Stimulated activated CD8-positive, alpha-beta memory T cell treated with anti-CD3 and anti-CD28 coated beads, Interleukin-4, amount 100 ng/mL, for 24 hours (primary cell): ENCODE data around the gene LYRM9.
A peak's percentile ranks its signal among the peaks of the same experiment; 100 is the strongest.
"Not testable (repeated sequence)": the region's sequence is repeated elsewhere in the genome, so short reads cannot be mapped to it uniquely, and the experiment has no call there.

Source experiments
- DNase-seq: peaks from one replicate; pipeline ENCODE4 v3.0.0-alpha.2; 2020; ENCODE audit warnings: low read depth

Gene LYRM9

GRCh38 chr17:27892866-27893769 lies at the start of gene LYRM9:
Gene LYRM9, minus strand, starts transcription at chr17:27893365. Its CDS starts 10,671 bp downstream, at chr17:27882694.
- peak; percentile 92 for DNase-seq

GRCh38 chr17:27940503-27941428 lies 47.6 kb upstream of the LYRM9 start:
- DNase-seq: no peak

DNA sequence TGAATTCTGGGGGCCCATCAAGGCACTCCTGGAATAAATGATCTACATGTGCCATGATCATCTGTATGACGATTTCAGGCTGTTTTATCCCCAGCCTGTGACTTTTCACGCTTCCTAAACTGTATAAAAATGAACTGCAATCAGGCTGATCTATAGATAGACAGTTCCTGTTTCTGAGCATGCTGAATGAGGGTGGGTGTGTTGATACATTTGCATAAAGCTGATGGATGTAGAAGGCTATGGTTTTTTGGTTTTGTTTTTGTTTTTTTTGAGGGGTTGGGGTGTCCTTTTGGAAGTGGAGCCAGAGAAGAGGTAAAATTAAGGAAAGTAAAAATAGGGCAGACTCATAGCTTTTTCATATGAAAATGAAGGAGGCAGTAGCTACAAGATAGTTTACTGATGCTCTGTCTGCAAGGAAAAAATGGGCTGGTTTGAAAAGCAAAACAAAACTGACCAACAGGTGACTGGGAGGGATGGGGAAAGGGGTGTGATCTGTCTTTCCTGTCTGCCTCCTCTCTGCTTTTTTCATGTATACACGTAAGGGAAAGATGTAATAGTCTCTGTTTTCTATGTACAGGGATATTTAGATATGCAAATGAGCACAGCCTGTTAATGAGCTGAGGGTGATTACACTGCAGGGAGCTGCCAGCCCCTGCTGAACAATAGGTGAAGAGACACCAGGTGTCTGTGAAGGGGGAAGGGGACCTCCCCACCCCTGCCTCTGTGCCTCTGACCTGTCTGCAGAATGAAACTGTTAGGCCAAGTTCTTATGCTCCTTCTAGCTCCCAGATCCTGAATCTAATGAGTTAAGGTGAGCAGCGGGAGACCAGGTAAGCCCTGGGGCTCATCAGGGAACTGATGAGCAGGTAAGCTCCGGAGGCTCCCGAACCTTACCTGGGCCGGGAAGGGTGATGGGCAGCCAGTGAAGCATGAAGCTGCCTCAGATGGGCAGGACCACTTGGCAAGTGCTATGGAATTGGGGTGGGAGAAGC lies 46.6 kb upstream of the LYRM9 start:
- DNase-seq: no peak

DNA sequence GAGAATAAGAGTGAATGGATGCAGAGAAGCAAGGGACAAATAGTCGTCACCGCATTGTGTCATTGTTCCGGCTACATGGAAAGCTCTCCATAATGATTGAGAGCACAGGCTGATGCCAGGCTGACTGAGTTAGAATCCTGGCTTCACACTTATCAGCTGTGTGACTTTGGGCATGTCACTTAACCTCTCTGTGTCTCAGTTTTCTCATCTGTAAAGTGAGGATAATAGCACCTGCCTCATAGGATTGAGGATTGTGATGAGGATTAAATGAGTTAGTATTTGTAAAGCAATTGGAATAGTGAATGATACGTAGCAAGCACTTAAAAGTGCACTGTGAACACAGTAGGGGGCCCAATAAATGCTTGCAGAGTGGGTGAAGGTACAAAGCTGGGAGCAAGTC lies 45.7 kb upstream of the LYRM9 start:
- DNase-seq: no peak

DNA sequence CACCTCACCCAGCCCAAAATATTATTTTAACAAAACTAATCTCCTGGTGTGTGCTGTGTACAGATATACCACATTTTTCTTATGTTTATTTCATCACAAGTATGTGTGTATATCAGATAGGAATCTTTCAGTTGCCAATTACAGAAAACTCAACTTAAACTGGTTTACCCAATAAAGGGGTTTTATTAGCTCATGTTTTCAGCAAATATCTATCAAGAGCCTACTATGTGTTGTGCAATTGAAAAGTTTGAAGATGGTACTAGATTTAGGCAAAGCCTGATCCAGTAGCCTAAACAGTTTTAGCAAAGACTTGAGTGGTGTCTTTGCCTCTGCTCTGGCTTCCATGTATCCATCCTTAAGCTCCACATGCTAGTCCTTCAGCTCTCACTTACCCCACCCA lies 45.1 kb upstream of the LYRM9 start:
- DNase-seq: no peak

DNA sequence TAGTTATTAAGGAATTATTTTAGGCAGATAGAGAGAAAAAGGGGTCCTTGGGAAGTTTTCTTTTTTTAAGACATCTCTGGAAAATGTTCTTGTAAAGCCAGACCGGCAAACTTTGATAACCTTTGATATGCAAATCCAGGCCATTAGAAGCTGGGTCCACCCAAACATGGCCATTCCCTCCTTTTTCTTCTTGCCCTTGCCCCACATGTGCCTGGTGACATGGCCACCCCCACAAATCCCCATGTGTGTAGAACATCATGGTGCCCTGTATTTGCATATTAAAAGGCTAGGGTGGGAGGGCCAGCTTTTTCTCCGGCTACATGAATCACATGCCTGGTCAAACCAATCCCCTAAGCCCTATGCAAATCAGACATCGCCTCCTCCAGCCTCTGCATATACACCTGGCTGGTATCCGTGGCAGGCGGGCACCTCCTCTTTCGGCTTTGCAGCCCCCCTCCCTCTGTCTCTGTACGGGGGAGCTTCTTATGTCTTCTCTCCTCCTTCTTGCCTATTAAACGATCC lies 43.9 kb upstream of the LYRM9 start:
- no peak for DNase-seq

DNA sequence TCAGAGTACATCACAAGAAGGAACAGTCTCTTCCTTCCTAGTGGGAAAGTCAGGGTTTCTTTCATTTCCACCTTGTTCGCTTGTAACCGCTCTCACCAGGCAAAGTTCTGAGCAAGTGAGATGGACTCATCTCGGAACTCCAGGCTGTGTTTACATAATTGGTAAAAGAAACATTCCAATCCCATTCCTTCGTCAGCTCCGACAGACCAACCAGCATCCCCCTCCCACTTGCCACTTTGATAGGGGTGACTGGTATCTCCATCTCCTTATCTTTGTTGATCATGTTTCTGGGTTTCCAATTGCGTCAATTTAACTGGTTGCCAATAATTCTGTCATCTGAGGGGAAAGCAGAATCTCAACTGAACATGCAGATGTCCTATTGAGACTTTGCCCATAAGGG lies 36.8 kb upstream of the LYRM9 start:
- DNase-seq: no peak

DNA sequence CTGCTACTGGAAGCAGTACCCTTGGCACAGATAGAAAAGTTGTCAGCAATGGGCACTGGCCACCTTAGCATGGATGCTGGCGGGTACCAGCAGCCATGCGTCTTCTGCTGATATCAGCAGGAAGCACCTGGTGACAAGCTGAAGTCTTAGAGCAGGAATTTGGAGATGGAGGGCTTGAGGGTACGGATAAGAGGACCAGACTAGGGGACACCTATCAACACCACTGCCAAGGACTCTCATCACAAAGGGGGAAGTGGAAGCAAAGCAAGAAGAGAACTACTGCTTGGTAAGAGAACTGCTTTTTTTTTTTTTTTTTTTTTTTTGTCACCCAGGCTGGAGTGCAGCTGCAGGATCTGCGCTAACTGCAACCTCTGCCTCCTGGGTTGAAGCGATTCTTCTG lies 35.4 kb upstream of the LYRM9 start:
- DNase-seq: no peak

GRCh38 chr17:27927781-27928180 lies 34.6 kb upstream of the LYRM9 start:
- no peak for DNase-seq

DNA sequence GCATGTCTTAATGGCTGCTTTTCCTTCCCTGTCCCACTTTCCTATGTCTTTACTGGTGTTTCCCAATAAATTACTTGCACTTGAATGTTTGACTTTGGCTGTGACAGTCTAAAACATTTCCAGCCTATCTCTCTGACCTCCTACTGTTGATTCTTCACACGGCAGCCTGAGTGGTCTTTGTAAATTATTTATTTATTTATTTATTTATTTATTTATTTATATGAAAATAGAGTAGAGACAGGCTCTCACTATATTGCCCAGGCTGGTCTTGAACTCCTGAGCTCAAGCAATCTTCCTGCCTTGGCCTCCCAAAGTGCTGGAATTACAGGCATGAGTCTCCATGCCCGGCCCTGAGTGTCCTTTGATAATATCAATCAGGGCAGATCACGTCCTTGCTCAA lies 28.4 kb upstream of the LYRM9 start:
- DNase-seq: no peak

GRCh38 chr17:27921077-27921476 lies 27.9 kb upstream of the LYRM9 start:
- no peak for DNase-seq

DNA sequence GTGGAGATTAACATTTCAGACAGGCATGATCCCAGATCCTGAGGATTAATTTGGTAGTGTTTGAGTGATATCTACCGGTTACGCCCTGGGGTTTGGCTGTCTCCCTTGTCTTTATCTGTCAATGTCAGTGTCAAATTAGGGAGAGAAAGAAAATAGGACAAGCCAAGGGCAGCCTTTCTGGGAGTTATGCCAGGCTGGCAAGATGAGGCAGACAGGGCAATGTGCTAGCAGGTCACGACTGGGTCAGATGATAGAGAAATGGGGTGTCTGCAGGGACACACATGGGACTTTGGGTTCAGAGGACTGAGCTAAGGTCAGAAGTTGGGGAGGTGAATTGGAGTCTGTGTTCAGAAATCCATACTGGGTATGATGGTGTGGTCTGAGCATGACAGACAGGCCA lies 27.4 kb upstream of the LYRM9 start:
- no peak for DNase-seq

GRCh38 chr17:27919079-27919478 lies 25.9 kb upstream of the LYRM9 start:
- no peak for DNase-seq

DNA sequence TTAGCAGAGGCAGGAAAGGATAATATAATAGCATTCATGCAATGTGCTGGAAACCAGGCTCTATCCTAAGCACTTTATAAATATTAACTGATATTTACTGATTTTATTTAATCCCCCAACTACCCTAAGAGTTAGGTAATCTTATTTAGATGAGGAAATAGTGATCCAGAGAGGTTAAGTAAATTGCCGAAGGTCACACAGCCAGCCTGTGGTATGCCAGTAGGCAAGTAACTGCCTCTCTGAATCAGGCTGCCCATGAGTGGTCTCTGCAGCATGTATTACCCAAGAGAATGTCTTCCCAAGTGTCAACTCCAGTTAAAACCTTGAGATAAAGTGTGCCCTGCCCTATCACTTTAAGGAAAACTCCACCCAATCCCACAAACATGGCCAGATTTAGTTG lies 25.3 kb upstream of the LYRM9 start:
- no peak for DNase-seq

DNA sequence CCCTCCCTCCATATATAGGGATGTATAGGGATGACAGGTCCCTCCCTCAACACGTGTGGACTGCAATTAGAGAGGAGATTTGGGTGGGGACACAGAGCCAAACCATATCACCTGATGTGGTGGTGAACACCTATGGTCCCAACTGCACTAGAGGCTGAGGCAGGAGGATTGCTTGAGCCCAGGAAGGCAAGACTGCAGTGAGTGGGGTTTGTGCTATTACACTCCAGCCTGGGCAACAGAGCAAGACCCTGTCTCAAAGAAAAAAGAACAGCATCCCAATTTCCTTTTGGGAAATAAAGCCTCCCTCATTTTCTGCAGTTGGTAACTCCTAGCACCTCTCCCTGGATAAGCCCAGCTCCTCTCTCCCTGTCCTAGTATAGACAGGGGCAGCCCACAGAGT lies 23.8 kb upstream of the LYRM9 start:
- no peak for DNase-seq

GRCh38 chr17:27915709-27916108 lies 22.5 kb upstream of the LYRM9 start:
- DNase-seq: no peak

- DNase-seq: no peak
These were observed 21.2 kb upstream of the LYRM9 start for GRCh38 chr17:27914382-27914781.

GRCh38 chr17:27912964-27913363 lies 19.8 kb upstream of the LYRM9 start:
- no peak for DNase-seq

- not testable (repeated sequence) for DNase-seq
These were observed 19.1 kb upstream of the LYRM9 start for GRCh38 chr17:27912299-27912698.

GRCh38 chr17:27907976-27908558 lies 14.9 kb upstream of the LYRM9 start:
- DNase-seq: no peak

DNA sequence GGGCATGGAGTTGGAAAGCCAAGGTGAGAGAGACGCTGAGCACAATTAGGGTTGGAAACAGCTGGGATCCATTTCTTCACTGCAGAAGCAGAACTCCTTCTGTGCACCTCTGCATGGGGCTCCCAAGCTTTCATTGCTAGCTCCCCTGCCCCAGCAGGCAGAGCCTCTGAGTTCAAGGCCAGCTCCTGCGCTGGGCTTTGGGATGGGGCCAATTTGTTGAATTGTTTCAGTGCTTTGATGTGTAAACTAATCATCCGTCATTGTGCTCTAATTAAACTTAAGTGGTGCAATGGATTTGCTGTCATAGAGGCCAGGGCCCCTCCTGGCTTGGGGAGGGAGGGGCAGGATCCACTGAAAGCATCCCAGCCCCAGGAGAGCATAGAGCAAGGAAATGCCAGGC lies 13.5 kb upstream of the LYRM9 start:
- DNase-seq: no peak
